Activated CD8-positive, alpha-beta memory T cell treated with anti-CD3 and anti-CD28 coated beads, Interleukin-2, amount 50 U/mL, for 24 hours (primary cell): ENCODE data around the gene NDOR1.

Experiments used
- DNase-seq: peaks from one replicate; pipeline ENCODE4 v3.0.0-alpha.2; 2020; ENCODE audit errors: extremely low read depth

The NDOR1 gene

DNA sequence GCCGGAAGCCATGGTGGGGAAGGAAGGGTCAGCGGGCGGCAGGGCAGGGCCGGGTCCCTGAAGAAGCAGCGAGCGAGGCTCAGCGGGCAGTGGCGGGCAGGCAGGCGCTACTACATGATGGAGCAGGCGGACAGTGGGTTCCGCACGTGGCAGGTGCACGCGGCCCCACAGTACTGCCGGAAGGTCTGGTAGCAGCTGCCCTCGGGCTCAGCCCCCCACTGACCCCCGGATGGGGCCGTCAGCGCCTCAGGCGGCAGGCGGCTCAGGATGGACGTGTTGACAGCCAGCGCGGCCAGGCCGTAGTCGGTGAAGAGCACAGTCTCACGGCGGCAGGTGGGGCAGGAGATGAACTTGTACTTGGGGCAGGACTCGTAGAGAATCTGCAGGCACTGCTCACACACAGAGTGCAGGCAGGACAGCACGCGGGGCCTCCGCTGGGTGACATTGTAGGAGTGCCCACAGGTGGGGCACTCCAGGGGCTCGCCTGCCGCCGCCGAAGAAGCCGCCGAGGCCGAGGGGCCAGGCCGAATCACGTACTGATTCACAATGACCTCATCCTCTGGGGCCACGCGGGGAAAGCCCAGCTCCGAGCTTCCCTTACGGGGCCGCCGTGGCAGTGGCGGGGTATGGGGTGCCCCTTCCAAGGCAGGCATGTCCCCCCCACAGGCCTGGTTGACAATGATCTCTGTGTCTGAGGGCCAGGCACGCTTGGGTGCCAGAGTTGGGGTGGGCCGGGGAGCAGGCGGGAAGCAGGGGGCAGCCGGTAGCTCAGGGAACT is 15.0 kb downstream of the NDOR1 start:
- DNase-seq = no peak

GRCh38 chr9:137221095-137221505 is 15.6 kb downstream of the NDOR1 start:
- DNase-seq = no peak

GRCh38 chr9:137221506-137222111 is 16.1 kb downstream of the NDOR1 start:
- no peak for DNase-seq

- no peak for DNase-seq
These were observed 16.9 kb downstream of the NDOR1 start, which contains the start of gene RNF208 for GRCh38 chr9:137222190-137223077. TSS of gene RNF208 (minus strand) at chr9:137222240. CDS start at chr9:137221212, 1,028 bp downstream.

DNA sequence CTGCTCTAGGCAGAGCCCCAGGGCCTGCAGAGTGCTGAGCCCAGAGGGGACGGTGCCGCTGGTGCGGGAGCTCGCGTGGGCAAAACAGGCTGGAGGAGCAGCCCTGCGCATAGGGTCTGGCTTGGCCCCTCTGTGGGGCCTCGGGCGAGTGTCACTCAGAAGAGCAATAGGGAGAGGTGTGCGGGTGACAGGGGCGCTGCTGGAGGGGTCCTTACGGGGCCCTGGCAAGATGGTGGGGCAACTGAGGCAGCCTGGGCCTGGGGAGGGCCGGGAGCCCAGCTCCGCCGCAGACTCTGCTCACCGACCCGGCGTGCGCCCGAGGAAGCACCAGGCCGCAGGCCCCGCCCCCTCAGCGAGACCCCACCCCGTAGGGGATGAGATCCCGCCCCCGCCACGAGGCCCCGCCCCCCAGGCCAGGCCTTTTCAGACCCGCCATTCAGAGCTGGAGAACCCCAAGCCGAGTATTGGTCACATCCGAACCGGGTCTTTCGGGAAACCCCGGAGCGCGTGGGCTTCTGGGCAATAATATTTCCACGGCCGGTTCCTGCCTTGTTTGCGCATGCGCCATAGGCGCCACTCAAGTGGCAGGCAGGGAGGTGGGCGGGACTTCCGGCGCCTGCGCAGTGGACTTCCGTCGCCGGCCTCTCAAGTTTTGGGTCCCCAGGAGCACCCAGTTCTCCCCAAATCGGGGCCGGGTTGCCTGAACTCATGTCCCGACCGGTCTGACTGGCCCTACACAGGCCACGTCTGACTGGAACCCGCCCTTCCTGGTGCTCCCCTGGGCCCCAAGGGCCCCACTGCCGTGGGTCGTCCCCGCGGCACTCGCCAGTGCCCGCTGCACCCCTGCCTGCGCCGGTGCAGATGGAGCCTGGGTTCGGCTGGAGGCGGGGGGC is 17.8 kb downstream of the NDOR1 start:
- DNase-seq = peak; percentile 95

DNA sequence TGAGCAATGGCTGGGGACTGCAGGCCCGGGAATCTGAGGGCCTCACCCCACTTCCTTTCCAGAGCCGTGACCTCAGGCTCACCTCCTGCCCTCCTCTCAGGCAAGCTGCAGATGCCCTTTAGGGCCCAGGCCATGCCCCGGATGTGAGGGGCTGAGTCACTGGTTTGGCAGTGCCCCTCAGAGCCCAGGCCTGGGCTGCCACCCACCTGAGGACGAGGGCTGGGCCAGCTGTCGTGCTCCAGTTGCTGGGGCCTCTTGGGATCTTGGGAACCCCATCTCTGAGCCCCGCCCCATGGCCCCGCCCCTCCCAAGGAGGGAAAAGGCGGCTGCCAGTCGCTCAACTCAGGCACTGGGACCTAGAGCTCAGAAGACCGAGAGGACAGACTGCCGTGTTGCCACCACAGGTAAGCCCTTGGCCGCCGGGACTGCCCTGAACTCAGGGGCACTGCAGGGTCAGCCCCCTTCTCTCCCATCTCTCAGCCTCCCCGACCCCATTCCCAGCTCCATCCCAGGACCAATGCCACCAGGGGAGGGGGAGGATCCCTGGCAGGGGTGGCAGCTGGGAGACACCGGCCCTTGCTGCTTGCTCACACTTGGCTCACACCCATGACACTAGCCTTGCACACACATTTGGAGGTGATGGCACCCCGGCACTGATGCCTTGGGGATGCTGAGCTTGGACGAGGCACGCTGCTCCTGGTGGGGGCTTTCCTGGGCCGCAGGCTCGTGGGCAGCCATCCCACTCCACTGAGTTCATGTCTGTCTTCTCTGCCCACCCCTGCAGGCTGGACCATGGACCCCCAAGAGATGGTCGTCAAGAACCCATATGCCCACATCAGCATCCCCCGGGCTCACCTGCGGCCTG is 19.6 kb downstream of the NDOR1 start, which contains the start of gene CYSRT1:
Gene CYSRT1, plus strand, starts transcription at position 345 of the 865 bp plus-strand sequence. Its CDS starts 448 bp downstream, at position 793.
- DNase-seq = no peak

- no peak for DNase-seq
These were observed 20.3 kb downstream of the NDOR1 start for GRCh38 chr9:137225699-137226331.

DNA sequence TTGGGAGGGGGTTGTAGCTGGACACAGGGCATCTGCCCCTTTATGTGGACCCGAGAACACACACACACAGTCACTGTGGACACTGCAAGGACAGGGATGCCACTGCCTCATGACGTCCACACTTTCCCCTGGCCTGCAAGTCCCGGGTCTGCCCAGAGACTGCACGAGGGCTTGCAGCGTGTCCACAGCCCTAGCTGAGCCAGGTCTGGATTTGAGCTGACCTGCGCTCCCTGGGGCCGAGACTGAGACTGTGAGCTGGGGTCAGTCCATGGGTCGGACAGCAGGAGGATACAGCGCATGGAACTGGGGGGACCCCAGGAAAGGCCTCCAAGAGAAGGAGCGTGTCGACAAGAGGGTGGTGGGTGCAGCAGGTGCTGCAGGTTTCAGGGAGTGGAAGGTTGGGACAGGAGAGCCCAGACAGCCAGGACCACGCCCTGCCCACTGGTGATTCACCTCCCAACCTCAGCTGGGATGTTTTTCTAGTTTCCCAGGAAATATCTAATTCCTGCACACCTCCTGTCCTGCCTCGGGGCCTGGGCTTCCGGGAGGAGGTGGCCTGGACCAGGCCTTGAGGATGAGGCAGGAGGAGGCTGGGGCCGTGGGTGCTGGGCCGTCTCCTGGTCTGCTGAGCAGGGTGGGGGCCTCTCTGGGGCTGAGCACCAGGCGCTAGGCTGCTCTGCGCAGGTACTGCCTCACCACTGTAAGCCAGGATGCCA is 21.0 kb downstream of the NDOR1 start:
- no peak for DNase-seq

DNA sequence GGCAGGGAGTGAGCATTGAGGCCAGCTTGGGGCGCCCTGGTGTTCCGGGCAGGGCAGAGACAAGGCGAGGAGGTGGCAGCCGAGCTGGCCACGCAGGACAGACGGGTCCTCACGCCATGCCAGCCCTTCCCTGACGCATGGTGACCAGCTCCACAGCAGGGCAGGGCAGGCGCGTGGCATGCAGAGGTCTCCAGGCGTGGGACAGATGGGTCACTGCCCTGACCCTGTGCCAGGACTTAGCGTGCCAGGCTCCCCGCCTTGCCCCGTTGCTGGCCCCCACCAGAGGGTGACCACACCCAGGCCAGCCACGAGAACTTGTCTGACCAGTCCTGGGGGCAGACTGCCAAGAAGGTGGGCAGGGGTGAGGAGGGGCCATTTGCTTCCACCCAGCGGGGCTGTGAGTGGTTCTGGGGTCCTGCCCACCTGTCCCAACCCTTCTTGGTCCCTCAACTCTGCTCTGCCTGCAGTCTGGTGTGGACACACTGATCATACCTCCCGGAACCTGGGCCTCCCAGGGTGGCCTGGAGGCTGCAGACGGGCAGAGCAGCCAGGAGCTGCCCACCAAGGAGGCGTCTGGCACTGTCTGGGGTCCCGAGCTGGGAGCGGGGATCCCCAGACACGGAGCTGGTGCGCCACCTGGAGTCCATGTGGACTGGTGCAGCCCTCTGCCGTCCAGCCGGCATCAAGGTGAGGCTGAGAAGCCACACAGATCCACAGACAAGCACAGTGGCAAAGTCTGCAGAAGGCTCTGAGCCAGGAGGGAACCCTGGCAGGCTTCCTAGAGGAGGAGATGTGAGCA is 21.8 kb downstream of the NDOR1 start, which contains the start of gene RNF224:
Gene RNF224, plus strand, starts transcription at position 449 of the 799 bp plus-strand sequence. CDS start 834 bp downstream, outside the sequence.
- peak; percentile 63 for DNase-seq

GRCh38 chr9:137227853-137228505 is 22.5 kb downstream of the NDOR1 start:
- DNase-seq = no peak

DNA sequence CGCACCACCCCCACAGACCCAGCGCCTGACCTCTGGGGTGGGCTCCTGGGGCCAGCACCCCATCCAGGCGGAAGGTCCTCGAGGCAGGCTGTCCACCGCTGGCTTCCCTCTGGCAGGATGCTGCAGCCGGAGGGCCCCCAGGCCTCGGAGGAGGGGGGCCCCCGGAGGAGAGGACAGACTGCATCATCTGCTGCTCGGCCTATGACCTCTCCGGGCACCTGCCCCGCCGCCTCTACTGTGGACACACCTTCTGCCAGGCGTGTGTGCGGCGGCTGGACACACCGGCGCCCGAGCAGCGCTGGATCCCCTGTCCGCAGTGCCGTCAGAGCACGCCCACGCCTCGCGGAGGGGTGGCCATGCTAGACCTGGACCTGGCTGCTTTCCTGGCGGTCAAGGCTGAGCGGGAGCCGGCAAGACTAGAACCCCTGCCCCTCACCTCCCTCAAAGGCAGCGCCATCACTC is 23.0 kb downstream of the NDOR1 start:
- DNase-seq = no peak

- no peak for DNase-seq
These were observed 23.7 kb downstream of the NDOR1 start for GRCh38 chr9:137228968-137229896.

DNA sequence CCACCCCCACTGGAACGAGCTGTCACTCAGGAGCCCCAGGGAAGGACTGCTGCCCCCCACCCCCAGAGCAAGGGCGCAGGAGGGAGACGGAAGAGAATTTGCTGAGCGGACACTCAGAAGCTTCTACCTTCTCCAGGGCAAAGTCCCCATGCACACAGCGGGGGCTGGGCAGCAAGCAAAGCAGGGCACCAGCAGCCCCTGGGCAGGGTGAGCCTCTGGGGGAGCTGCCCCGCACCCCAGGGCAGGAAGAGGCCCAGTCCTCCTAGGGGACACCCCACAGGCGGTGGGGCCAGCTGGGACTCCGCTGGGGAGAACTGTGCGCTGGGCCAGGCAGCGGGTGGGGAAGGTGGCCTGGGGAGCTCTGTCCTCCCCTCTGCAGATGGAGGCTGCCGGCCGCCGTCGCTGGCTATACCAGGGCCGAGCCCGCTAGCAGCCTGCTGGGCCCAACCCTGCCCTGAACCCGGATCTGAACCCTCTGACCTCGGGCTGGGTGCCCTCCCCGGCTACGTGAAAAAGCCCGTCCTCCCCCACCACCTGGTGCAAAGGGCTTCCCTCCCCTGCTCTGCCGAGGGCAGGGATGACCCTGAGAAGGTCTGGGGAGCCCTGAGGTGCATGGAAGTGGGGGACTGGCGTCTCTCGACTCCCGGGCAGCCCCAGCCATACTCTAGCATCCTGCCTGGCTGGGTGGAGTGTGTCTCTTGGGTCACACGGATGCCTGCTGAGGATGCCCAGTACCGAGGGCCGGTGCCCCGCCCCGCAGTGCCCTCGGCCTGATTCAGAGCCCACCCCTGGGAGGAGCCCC is 24.6 kb downstream of the NDOR1 start:
- no peak for DNase-seq

- no peak for DNase-seq
These were observed 25.3 kb downstream of the NDOR1 start, which contains the start of gene SLC34A3 for GRCh38 chr9:137230705-137231371. TSS of gene SLC34A3 (plus strand) at chr9:137230901. CDS start at chr9:137231703, 802 bp downstream.
